Stimulated activated naive CD8-positive, alpha-beta T cell treated with anti-CD3 and anti-CD28 coated beads, Interleukin-15, amount 100 ng/mL, for 72 hours (primary cell): ENCODE results near the gene LDLRAD3.
A peak's percentile ranks its signal among the peaks of the same experiment; 100 is the strongest.

Experiments
- ATAC-seq: fragments of 150-1000 bp; cut with Tn5 transposase; 2 replicates; pipeline ENCODE4 v1.10.0; 2021; ENCODE audit warnings: mild to moderate bottlenecking, moderate library complexity
- DNase-seq, 2 donors: peaks; one replicate each; pipeline ENCODE4 v3.0.0; 2021 to 2022
- H3K27ac Mint-ChIP-seq, 2 donors: one replicate each; pipeline ENCODE4 v1.8.0; 2022; ENCODE audit warnings: mild to moderate bottlenecking in 2 of 2, mixed read lengths in 2 of 2, moderate library complexity in 2 of 2
- H3K27me3 Mint-ChIP-seq: one replicate; pipeline ENCODE4 v1.8.0; 2022; ENCODE audit warnings: mixed read lengths
- H3K4me1 Mint-ChIP-seq: one replicate; pipeline ENCODE4 v1.8.0; 2022; ENCODE audit warnings: mild to moderate bottlenecking, mixed read lengths
- H3K4me3 Mint-ChIP-seq, 2 donors: one replicate each; pipeline ENCODE4 v1.8.0; 2022; ENCODE audit warnings: mild to moderate bottlenecking in 2 of 2, mixed read lengths in 2 of 2, moderate library complexity in 1 of 2
- H3K9me3 Mint-ChIP-seq, 2 donors: one replicate each; pipeline ENCODE4 v1.8.0; 2022; ENCODE audit warnings: mixed read lengths in 2 of 2

The LDLRAD3 gene

GRCh38 chr11:35990170-35990569 lies 46.3 kb downstream of the LDLRAD3 start:
- no peak overlapping the region for H3K4me3 Mint-ChIP-seq
- peaks cover 14% of the 10 kb centered on the region for H3K4me1 Mint-ChIP-seq
- peaks cover 44% of the 10 kb centered on the region for H3K27me3 Mint-ChIP-seq
- no peak overlapping the region for H3K27ac Mint-ChIP-seq
- no peak for DNase-seq
- peaks cover 0 to 11% of the 10 kb centered on the region in 2 donors for H3K9me3 Mint-ChIP-seq
- no peak for ATAC-seq

- Mint-ChIP-seq H3K9me3 (peaks cover 0 to 7% of the 10 kb centered on the region in 2 donors), H3K27ac (no peak overlapping the region), H3K27me3 (peaks cover 49% of the 10 kb centered on the region), H3K4me1 (peaks cover 14% of the 10 kb centered on the region), H3K4me3 (no peak overlapping the region)
- ATAC-seq (no peak), DNase-seq (no peak)
These were observed 47.0 kb downstream of the LDLRAD3 start for GRCh38 chr11:35990816-35991215.

- no peak overlapping the region for H3K4me3 Mint-ChIP-seq
- H3K27me3 Mint-ChIP-seq = peaks cover 56% of the 10 kb centered on the region
- peak; percentile 23 for ATAC-seq
- no peak for DNase-seq
- peaks cover 0 to 7% of the 10 kb centered on the region in 2 donors for H3K9me3 Mint-ChIP-seq
- H3K27ac Mint-ChIP-seq = peak overlapping the region; percentile 42 to 71
- H3K4me1 Mint-ChIP-seq = peaks cover 14% of the 10 kb centered on the region
These were observed 48.7 kb downstream of the LDLRAD3 start for GRCh38 chr11:35992548-35992947.

GRCh38 chr11:35994421-35994820 lies 50.6 kb downstream of the LDLRAD3 start:
- ATAC-seq (peak; percentile 61), DNase-seq (peak; percentile 7 to 11)
- Mint-ChIP-seq H3K9me3 (peaks cover 0 to 1% of the 10 kb centered on the region in 2 donors), H3K4me3 (no peak overlapping the region), H3K27me3 (peaks cover 68% of the 10 kb centered on the region), H3K27ac (no peak overlapping the region), H3K4me1 (peaks cover 14% of the 10 kb centered on the region)

- H3K4me1 Mint-ChIP-seq = peaks cover 14% of the 10 kb centered on the region
- no peak for DNase-seq
- H3K27me3 Mint-ChIP-seq = peaks cover 65% of the 10 kb centered on the region
- no peaks in the 10 kb centered on the region for H3K9me3 Mint-ChIP-seq
- no peak overlapping the region for H3K4me3 Mint-ChIP-seq
- H3K27ac Mint-ChIP-seq = peak overlapping the region in 1 of 2 donors; percentile 79
- no peak for ATAC-seq
These were observed 51.9 kb downstream of the LDLRAD3 start for GRCh38 chr11:35995681-35996271.

- H3K4me1 Mint-ChIP-seq = peaks cover 14% of the 10 kb centered on the region
- peaks cover 45% of the 10 kb centered on the region for H3K27me3 Mint-ChIP-seq
- H3K27ac Mint-ChIP-seq = peak overlapping the region in 1 of 2 donors; percentile 3
- no peak for ATAC-seq
- H3K9me3 Mint-ChIP-seq = no peaks in the 10 kb centered on the region
- H3K4me3 Mint-ChIP-seq = no peak overlapping the region
- no peak for DNase-seq
These were observed 54.1 kb downstream of the LDLRAD3 start for GRCh38 chr11:35997902-35998520.

GRCh38 chr11:35998634-35999033 lies 54.8 kb downstream of the LDLRAD3 start:
- H3K27ac Mint-ChIP-seq = no peak overlapping the region
- ATAC-seq = no peak
- no peaks in the 10 kb centered on the region for H3K9me3 Mint-ChIP-seq
- peaks cover 39% of the 10 kb centered on the region for H3K27me3 Mint-ChIP-seq
- no peak for DNase-seq
- H3K4me1 Mint-ChIP-seq = peaks cover 13% of the 10 kb centered on the region
- H3K4me3 Mint-ChIP-seq = no peak overlapping the region

GRCh38 chr11:36000616-36001190 lies 56.8 kb downstream of the LDLRAD3 start:
- peaks cover 6 to 7% of the 10 kb centered on the region in 2 donors for H3K9me3 Mint-ChIP-seq
- peaks cover 23% of the 10 kb centered on the region for H3K27me3 Mint-ChIP-seq
- H3K4me3 Mint-ChIP-seq = no peak overlapping the region
- no peak overlapping the region for H3K27ac Mint-ChIP-seq
- ATAC-seq = no peak
- H3K4me1 Mint-ChIP-seq = no peaks in the 10 kb centered on the region
- no peak for DNase-seq

- no peak for DNase-seq
- Mint-ChIP-seq H3K9me3 (peaks cover 7% of the 10 kb centered on the region in 2 donors), H3K27ac (no peak overlapping the region), H3K4me1 (no peaks in the 10 kb centered on the region), H3K27me3 (peaks cover 15% of the 10 kb centered on the region), H3K4me3 (no peak overlapping the region)
- no peak for ATAC-seq
These were observed 58.3 kb downstream of the LDLRAD3 start for GRCh38 chr11:36002196-36002595.

GRCh38 chr11:36002796-36003195 lies 58.9 kb downstream of the LDLRAD3 start:
- DNase-seq = no peak
- H3K9me3 Mint-ChIP-seq = peaks cover 7% of the 10 kb centered on the region in 2 donors
- H3K27me3 Mint-ChIP-seq = peaks cover 15% of the 10 kb centered on the region
- no peaks in the 10 kb centered on the region for H3K4me1 Mint-ChIP-seq
- ATAC-seq = no peak
- H3K27ac Mint-ChIP-seq = no peak overlapping the region
- no peak overlapping the region for H3K4me3 Mint-ChIP-seq

- Mint-ChIP-seq H3K27ac (no peak overlapping the region), H3K27me3 (no peaks in the 10 kb centered on the region), H3K4me1 (no peaks in the 10 kb centered on the region), H3K9me3 (peaks cover 7% of the 10 kb centered on the region in 2 donors), H3K4me3 (no peak overlapping the region)
- ATAC-seq = no peak
- no peak for DNase-seq
These were observed 62.7 kb downstream of the LDLRAD3 start for GRCh38 chr11:36006556-36006955.

GRCh38 chr11:36007127-36007655 lies 63.3 kb downstream of the LDLRAD3 start:
- peaks cover 7% of the 10 kb centered on the region in 2 donors for H3K9me3 Mint-ChIP-seq
- ATAC-seq (no peak), DNase-seq (no peak)
- no peak overlapping the region for H3K4me3 Mint-ChIP-seq
- peaks cover 4% of the 10 kb centered on the region for H3K27me3 Mint-ChIP-seq
- H3K27ac Mint-ChIP-seq = no peak overlapping the region
- no peaks in the 10 kb centered on the region for H3K4me1 Mint-ChIP-seq

GRCh38 chr11:36008584-36008983 lies 64.7 kb downstream of the LDLRAD3 start:
- peaks cover 13% of the 10 kb centered on the region for H3K27me3 Mint-ChIP-seq
- ATAC-seq = no peak
- no peaks in the 10 kb centered on the region for H3K4me1 Mint-ChIP-seq
- H3K9me3 Mint-ChIP-seq = peaks cover 7% of the 10 kb centered on the region in 2 donors
- no peak overlapping the region for H3K27ac Mint-ChIP-seq
- no peak overlapping the region for H3K4me3 Mint-ChIP-seq
- no peak for DNase-seq

- no peaks in the 10 kb centered on the region for H3K4me1 Mint-ChIP-seq
These were observed 65.6 kb downstream of the LDLRAD3 start for GRCh38 chr11:36009473-36009872.

GRCh38 chr11:36010010-36010740 lies 66.3 kb downstream of the LDLRAD3 start:
- Mint-ChIP-seq H3K4me1 (no peaks in the 10 kb centered on the region), H3K4me3 (no peak overlapping the region), H3K9me3 (peaks cover 5 to 6% of the 10 kb centered on the region in 2 donors), H3K27ac (no peak overlapping the region), H3K27me3 (peaks cover 26% of the 10 kb centered on the region)
- DNase-seq (no peak), ATAC-seq (no peak)

More at GRCh38 chr11:36009473-36009872, 65.6 kb downstream of the LDLRAD3 start:
- Mint-ChIP-seq H3K4me3 (no peak overlapping the region), H3K27ac (no peak overlapping the region), H3K9me3 (peaks cover 7% of the 10 kb centered on the region in 2 donors), H3K27me3 (peaks cover 22% of the 10 kb centered on the region)
- ATAC-seq (no peak), DNase-seq (no peak)
